Pancreas (tissue), 10 donors: ENCODE measurements around the gene VGF. TPM values are rescaled to one million over a fixed set of nuclear protein-coding genes. Genes with fewer than 3 reads are reported as not detected.
"Not testable (repeated sequence)": the region's sequence is repeated elsewhere in the genome, so short reads cannot be mapped to it uniquely, and the experiment has no call there.

Source experiments
- ATAC-seq, 4 donors: fragments of 200-7000 bp; cut with Tn5 transposase; one replicate each; pipeline versions ENCODE4 v1.8.0 to v1.9.1; 2020; ENCODE audit warnings: mild to moderate bottlenecking in 4 of 4, moderate library complexity in 4 of 4
- DNase-seq, 6 donors: peaks; one replicate each; pipeline ENCODE4 v3.0.0-alpha.2; 2020
- FAIRE-seq: peaks from 2 replicates; lab custom pipeline; 2012; peaks lifted over from hg19 to GRCh38; lab: Jason Lieb, UNC
- H3K27ac ChIP-seq, 4 donors: fragments of 200-600 bp; sonication (generic); 1 replicate in 3 of 4; 2 replicates in 1 of 4; pipeline versions ENCODE4 v1.5.0 to v1.8.0; 2020
- H3K27me3 ChIP-seq, 4 donors: fragments of 200-600 bp; one replicate each; pipeline ENCODE4 v1.8.0; 2021
- H3K36me3 ChIP-seq, 3 donors: fragments of 200-600 bp; sonication (generic) in 1 of 3; one replicate each; pipeline versions ENCODE4 v1.5.0 to v1.8.0; 2020 to 2021
- H3K4me1 ChIP-seq, 3 donors: fragments of 200-600 bp; one replicate each; pipeline ENCODE4 v1.8.0; 2021
- H3K4me3 ChIP-seq, 4 donors: fragments of 200-600 bp; sonication (generic) in 2 of 4; one replicate each; pipeline versions ENCODE4 v1.5.0 to v1.8.0; 2020 to 2021
- H3K9me3 ChIP-seq, 4 donors: fragments of 200-600 bp; one replicate each; pipeline ENCODE4 v1.8.0; 2021
- WGBS, 2 donors: extraction: QIAGEN DNeasy Blood & Tissue Kit; methylation state at CpG; one replicate each; pipeline ENCODE4 v1.1.7; 2013; 5-methylcytosine and 5-hydroxymethylcytosine counted together
- intact Hi-C, 3 donors: fragments of 100-400 bp; cut with DNase I; formaldehyde crosslinking; loops; one replicate each; pipeline versions ENCODE4 v1.11.1 to v1.14.2; 2022
- polyA plus RNA-seq, 2 donors: library from polyadenylated mRNA; stranded (reverse); fragments of 200-250 nt; gene quantifications; one replicate each; pipeline ENCODE4 v1.2.3, GENCODE V29; 2013
- total RNA-seq, 6 donors: library from RNA; stranded (reverse); fragmentation: NEBNext Ultra II Directional in 4 of 6; extraction: Animal tissue kit (Norgen Biotek cat#: 25700) in 4 of 6; gene quantifications; one replicate each; pipeline versions ENCODE4 v1.2.1 to v1.2.4, GENCODE V29; 2021 to 2023
- TF ChIP-seq, protein P1 (sequence below), 4 donors: fragments of 200-600 bp; sonication (generic) in 3 of 4; IDR thresholded peaks; one replicate each; pipeline versions ENCODE4 v1.5.0 to v1.8.0; 2021; ENCODE audit warnings: antibody characterized with exemption in 4 of 4
- donor health status: healthy with polysubstance abuse.
- donor health status: DM: no; HTN: no; CAD: no; lungs with moderate emphysema.
- donor health status: DM: no; HTN: no; CAD: no.
- donor health status: control.
- donor health status: control.
- donor health status: Bipolar disorder and iron deficiency.
- donor health status: DM: yes; HTN: yes; CAD: no.
- donor health status: DM: no; HTN: no; CAD: no.
- donor health status: DM: no; HTN: no; CAD: no.
- donor health status: DM: yes; HTN: yes; CAD: no.

The VGF gene
- total and polyA plus RNA-seq, 8 donors: 1.3 to 82.7 (median 22.4) TPM

DNA sequence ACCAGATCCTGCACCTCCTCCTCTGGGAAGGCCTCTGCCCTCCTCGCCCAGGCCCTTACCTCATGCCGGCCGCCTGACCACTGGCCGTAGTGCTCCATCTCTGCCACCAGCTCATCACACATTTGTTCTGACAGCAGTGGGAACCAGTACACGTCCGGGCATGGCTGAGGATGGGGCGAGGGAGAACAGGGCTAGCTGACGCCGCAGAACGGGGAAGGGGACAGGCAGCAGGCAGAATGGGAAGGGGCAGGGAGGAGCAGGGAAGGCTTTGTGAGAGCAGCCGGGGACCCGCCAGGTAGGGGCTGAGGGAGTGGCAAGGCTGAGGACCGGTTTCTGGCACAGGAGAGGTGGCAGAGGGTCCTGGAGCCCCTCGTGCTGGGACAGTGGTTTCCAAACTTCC, 43.4 kb upstream of the VGF start:
- no peaks in the 10 kb centered on the region for H3K4me1 ChIP-seq
- intact Hi-C loops: no loop called here
- no peaks in the 10 kb centered on the region for H3K27me3 ChIP-seq
- H3K9me3 ChIP-seq: no peaks in the 10 kb centered on the region
- TF ChIP-seq, protein P1, sequence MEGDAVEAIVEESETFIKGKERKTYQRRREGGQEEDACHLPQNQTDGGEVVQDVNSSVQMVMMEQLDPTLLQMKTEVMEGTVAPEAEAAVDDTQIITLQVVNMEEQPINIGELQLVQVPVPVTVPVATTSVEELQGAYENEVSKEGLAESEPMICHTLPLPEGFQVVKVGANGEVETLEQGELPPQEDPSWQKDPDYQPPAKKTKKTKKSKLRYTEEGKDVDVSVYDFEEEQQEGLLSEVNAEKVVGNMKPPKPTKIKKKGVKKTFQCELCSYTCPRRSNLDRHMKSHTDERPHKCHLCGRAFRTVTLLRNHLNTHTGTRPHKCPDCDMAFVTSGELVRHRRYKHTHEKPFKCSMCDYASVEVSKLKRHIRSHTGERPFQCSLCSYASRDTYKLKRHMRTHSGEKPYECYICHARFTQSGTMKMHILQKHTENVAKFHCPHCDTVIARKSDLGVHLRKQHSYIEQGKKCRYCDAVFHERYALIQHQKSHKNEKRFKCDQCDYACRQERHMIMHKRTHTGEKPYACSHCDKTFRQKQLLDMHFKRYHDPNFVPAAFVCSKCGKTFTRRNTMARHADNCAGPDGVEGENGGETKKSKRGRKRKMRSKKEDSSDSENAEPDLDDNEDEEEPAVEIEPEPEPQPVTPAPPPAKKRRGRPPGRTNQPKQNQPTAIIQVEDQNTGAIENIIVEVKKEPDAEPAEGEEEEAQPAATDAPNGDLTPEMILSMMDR (IDR thresholded peaks at IDR 0.05): no peak
- no peak for ATAC-seq
- WGBS, 2 donors: 95% methylated on average over 14 of the region's 14 CpGs
- H3K4me3 ChIP-seq: no peak overlapping the region
- H3K36me3 ChIP-seq: peaks cover 3 to 21% (median 3%) of the 10 kb centered on the region in 3 donors
- no peak for FAIRE-seq
- H3K27ac ChIP-seq: no peak overlapping the region
- DNase-seq: no peak

DNA sequence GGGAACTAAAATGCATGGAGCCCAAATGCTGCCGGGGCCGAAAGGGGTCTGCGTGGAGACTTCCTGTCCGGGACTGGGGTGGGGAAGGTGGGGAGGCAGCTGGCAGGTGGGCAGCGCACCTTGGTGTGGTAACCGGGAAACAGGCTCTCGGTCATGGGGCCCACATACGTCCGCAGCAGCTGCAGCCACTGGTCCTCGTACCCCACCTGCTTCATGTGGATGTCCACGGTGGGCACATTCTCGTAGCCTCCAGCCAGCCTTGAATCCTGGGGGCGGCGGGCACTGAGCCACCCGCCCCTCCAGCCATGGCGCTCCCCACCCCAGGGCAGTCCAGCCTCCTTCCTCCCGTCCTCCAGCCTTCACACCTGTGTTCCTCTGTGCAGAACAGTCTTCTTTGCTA, 42.1 kb upstream of the VGF start:
- H3K36me3 ChIP-seq: peaks cover 3 to 21% (median 3%) of the 10 kb centered on the region in 3 donors
- intact Hi-C loops: no loop called here
- H3K27me3 ChIP-seq: no peaks in the 10 kb centered on the region
- H3K4me3 ChIP-seq: no peak overlapping the region
- H3K4me1 ChIP-seq: no peaks in the 10 kb centered on the region
- H3K9me3 ChIP-seq: no peaks in the 10 kb centered on the region
- DNase-seq (no peak), ATAC-seq (no peak), FAIRE-seq (no peak)
- TF ChIP-seq, protein P1 (IDR thresholded peaks at IDR 0.05): no peak
- 92 to 95% methylated on average over 17 of the region's 17 CpGs for WGBS, 2 donors
- no peak overlapping the region for H3K27ac ChIP-seq

DNA sequence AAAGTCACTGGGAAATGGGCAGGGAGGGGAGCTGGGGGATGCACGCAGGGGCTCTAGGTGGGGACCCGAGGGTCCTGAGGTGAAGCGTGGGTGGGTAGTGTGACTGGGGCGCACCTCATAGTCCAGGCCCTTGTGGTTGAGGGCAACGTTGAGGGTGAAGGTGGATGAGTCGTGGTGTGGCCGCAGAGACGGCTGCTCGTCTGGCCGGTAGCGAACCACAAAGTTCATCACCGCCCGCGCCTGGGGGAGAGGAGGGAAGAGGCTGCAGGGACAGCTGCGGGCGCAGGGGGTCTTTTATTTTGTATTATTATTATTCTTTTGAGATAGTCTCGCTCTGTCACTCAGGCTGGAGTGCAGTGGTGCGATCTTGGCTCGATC, 41.3 kb upstream of the VGF start:
- TF ChIP-seq, protein P1 (IDR thresholded peaks at IDR 0.05): no peak
- intact Hi-C loops: no loop called here
- WGBS, 2 donors: 87 to 88% methylated on average over 19 of the region's 19 CpGs
- no peaks in the 10 kb centered on the region for H3K9me3 ChIP-seq
- H3K4me1 ChIP-seq: peaks cover 0 to 3% (median 0%) of the 10 kb centered on the region in 3 donors
- no peak overlapping the region for H3K27ac ChIP-seq
- H3K36me3 ChIP-seq: peaks cover 3 to 13% (median 3%) of the 10 kb centered on the region in 3 donors
- DNase-seq (no peak), ATAC-seq (no peak), FAIRE-seq (no peak)
- H3K4me3 ChIP-seq: no peak overlapping the region
- peaks cover 0 to under 1% (median 0%) of the 10 kb centered on the region in 4 donors for H3K27me3 ChIP-seq

DNA sequence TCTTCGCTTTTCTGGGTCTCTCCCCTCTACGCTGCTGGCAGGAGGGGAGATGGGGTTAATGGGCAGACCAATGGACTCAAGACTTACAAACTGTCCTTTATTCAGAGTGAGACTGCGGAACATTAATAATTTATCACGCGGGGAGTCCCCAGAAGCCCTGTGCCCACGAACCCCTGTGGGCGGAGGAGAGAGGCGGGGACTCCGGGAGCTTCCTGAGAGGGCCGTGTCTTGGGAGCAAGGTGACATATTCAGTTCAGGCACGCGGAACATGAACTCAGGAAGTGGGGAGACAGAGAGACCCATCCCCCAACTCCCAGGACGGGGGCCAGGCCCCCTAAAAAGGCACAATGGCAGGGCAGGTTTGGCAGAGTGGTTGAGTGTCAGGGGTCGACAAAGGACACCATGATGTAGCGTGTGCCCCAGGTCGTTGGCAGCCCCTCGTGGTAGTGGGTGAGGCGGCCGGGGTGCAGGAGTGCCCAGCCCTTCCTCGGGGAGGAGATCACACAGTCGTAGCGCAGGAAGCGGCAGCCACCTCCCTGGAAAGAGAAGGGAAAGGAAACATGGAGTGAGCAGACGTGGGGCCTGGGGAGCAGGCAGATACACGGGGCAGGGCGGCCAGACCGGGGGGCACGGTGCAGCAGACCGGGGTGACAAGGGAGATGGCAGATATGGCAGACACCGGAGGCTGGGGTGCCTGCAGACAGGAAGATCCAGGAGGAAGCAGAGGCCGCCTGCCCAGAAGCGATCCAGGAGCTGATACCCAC, 40.7 kb upstream of the VGF start:
- Histone ChIP-seq H3K4me3 (no peak overlapping the region), H3K27me3 (peaks cover 0 to 2% (median 0%) of the 10 kb centered on the region in 4 donors), H3K27ac (no peak overlapping the region), H3K9me3 (no peaks in the 10 kb centered on the region), H3K36me3 (peaks cover 0 to 7% (median 3%) of the 10 kb centered on the region in 3 donors), H3K4me1 (peaks cover 0 to 3% (median 0%) of the 10 kb centered on the region in 3 donors)
- no peak for ATAC-seq
- WGBS, 2 donors: 87 to 89% methylated on average over 32 of the region's 32 CpGs
- TF ChIP-seq, protein P1 (IDR thresholded peaks at IDR 0.05): no peak
- FAIRE-seq: no peak
- intact Hi-C loops: no loop called here
- DNase-seq: no peak

DNA sequence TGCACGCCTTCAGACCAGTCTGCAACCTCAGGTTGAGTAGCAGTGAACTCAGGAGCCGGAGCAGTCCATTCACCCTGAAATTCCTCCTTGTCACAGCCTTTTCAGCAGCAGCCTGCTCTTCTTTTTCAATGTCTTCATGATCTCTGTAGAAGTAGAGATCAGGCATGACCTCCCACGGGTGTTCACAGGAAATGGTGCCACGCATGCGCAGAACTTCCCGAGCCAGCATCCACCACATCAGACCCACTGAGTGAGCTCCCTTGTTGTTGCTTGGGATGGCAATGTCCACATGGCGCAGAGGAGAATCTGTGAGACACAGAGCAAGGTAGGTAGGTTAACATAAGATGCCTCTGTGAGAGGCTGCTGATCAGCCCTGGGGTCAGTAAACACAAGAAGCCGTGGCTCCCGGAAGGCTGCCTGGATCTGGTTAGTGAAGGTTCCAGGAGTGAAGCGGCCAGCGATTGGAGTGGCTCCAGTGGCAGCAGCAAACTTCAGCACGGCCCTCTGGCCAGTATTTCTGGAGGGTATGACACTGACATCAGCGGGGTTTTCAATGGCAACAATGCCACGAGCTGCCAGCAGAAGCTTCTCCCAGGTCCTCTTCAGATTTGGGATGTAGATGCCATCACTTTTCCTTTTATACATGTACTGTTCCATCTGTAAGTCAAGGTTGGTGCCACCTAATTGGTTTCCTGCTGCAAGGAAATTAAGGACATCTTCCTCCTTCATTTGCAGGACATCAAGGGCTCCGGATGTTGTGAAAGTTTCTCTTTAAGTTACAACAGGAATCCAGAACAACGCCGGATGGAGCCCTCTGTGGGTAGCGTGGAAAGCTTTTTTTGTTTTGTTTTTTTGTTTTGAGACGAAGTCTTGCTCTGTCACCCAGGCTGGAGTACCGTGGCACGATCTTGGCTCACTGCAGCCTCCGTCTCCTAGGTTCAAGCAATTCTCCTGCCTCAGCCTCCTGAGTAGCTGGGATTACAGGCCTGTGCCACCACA, 38.7 kb upstream of the VGF start:
- WGBS, 2 donors: 61 to 68% methylated on average over 22 of the region's 22 CpGs
- H3K27ac ChIP-seq, intact Hi-C loops, H3K4me1 ChIP-seq, DNase-seq, H3K4me3 ChIP-seq, H3K36me3 ChIP-seq, H3K27me3 ChIP-seq, H3K9me3 ChIP-seq, ATAC-seq, FAIRE-seq: not testable (repeated sequence)
